Parathyroid adenoma (tissue), 2 donors: ENCODE results near the gene TEKTIP1.

Source experiments
- H2AFZ ChIP-seq: fragments of 300-600 bp; sonication (generic); one replicate; pipeline ENCODE4 v1.7.0; 2017; ENCODE audit warnings: antibody characterized with exemption, mild to moderate bottlenecking
- H3K27ac ChIP-seq: fragments of 300-600 bp; sonication (generic); one replicate; pipeline ENCODE4 v1.7.0; 2017
- H3K27me3 ChIP-seq: fragments of 300-600 bp; sonication (generic); one replicate; pipeline ENCODE4 v1.7.0; 2017; ENCODE audit warnings: low read length; ENCODE audit not compliant: control insufficient read depth, insufficient read depth
- H3K36me3 ChIP-seq: fragments of 300-600 bp; sonication (generic); one replicate; pipeline ENCODE4 v1.7.0; 2017; ENCODE audit warnings: low read length; ENCODE audit not compliant: control insufficient read depth, insufficient read depth
- H3K4me1 ChIP-seq: fragments of 300-600 bp; sonication (generic); one replicate; pipeline ENCODE4 v1.7.0; 2017; ENCODE audit warnings: control low read depth
- H3K4me2 ChIP-seq: fragments of 300-600 bp; sonication (generic); one replicate; pipeline ENCODE4 v1.7.0; 2017; ENCODE audit warnings: low read length
- H3K4me3 ChIP-seq: fragments of 300-600 bp; sonication (generic); one replicate; pipeline ENCODE4 v1.7.0; 2017; ENCODE audit warnings: low read depth, low read length
- H3K79me2 ChIP-seq: fragments of 300-600 bp; sonication (generic); one replicate; pipeline ENCODE4 v1.7.0; 2017; ENCODE audit warnings: control low read depth
- H3K9ac ChIP-seq: fragments of 300-600 bp; sonication (generic); one replicate; pipeline ENCODE4 v1.7.0; 2017; ENCODE audit warnings: mild to moderate bottlenecking
- H3K9me3 ChIP-seq: fragments of 300-600 bp; sonication (generic); one replicate; pipeline ENCODE4 v1.7.0; 2017; ENCODE audit warnings: low read length; ENCODE audit not compliant: control insufficient read depth
- TF ChIP-seq, protein P1 (sequence below): fragments of 300-600 bp; sonication (generic); IDR thresholded peaks from one replicate; pipeline ENCODE4 v1.7.0; 2017; ENCODE audit warnings: antibody characterized with exemption, mild to moderate bottlenecking
- donor health status: primary hyperparathyroidism.

The TEKTIP1 gene

DNA sequence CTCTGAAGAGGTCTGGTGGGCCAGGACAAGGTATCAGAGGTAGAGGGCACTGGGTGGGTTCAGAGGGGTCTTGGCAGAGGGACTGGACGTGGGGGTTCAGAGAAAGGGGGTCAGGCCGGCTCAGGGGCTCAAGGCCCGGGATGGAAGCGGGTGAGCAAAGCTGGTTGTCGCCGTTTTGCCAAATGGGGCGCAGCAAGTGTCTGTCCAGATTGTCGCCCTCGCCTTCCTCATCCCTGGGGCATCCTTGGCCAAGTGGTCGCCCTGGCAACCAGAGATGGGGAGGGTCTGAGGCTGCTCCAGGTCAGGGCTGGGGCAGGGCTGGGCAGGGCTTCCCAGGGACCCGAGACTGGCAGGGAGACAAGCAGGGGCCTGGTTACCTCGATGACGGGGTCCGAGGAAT lies 45.3 kb upstream of the TEKTIP1 start:
- Histone ChIP-seq H3K4me1 (no peaks in the 10 kb centered on the region), H3K9me3 (no peaks in the 10 kb centered on the region), H3K27ac (no peak overlapping the region), H3K79me2 (no peaks in the 10 kb centered on the region), H3K4me3 (no peak overlapping the region), H3K27me3 (no peaks in the 10 kb centered on the region), H3K4me2 (no peak overlapping the region), H3K9ac (no peak overlapping the region), H3K36me3 (no peaks in the 10 kb centered on the region), H2AFZ (no peak overlapping the region)
- TF ChIP-seq, protein P1, sequence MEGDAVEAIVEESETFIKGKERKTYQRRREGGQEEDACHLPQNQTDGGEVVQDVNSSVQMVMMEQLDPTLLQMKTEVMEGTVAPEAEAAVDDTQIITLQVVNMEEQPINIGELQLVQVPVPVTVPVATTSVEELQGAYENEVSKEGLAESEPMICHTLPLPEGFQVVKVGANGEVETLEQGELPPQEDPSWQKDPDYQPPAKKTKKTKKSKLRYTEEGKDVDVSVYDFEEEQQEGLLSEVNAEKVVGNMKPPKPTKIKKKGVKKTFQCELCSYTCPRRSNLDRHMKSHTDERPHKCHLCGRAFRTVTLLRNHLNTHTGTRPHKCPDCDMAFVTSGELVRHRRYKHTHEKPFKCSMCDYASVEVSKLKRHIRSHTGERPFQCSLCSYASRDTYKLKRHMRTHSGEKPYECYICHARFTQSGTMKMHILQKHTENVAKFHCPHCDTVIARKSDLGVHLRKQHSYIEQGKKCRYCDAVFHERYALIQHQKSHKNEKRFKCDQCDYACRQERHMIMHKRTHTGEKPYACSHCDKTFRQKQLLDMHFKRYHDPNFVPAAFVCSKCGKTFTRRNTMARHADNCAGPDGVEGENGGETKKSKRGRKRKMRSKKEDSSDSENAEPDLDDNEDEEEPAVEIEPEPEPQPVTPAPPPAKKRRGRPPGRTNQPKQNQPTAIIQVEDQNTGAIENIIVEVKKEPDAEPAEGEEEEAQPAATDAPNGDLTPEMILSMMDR = no peak

DNA sequence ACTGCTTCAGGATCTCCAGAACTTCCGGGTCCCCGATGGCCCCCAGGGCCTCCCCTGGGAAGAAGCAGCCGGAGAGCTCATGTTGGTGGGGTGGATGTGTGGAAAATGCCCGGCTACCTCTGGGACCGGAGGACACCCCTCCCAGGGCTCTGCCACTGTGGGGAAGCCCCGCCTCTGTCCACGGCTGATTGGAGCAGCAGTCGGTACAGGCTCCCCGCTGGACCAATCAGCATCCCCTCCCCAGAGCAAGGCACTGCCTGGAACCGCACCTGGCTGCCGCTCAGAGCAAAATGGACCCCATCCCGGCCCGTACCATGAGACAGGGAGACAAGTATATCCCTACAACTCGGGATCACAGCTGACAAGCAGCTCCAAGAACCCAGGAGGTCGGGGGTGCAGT lies 44.9 kb upstream of the TEKTIP1 start:
- Histone ChIP-seq H3K36me3 (no peaks in the 10 kb centered on the region), H3K4me2 (no peak overlapping the region), H3K4me3 (no peak overlapping the region), H3K4me1 (no peaks in the 10 kb centered on the region), H3K27ac (no peak overlapping the region), H3K79me2 (no peaks in the 10 kb centered on the region), H2AFZ (no peak overlapping the region), H3K27me3 (no peaks in the 10 kb centered on the region), H3K9me3 (no peaks in the 10 kb centered on the region), H3K9ac (no peak overlapping the region)
- TF ChIP-seq, protein P1 = no peak

DNA sequence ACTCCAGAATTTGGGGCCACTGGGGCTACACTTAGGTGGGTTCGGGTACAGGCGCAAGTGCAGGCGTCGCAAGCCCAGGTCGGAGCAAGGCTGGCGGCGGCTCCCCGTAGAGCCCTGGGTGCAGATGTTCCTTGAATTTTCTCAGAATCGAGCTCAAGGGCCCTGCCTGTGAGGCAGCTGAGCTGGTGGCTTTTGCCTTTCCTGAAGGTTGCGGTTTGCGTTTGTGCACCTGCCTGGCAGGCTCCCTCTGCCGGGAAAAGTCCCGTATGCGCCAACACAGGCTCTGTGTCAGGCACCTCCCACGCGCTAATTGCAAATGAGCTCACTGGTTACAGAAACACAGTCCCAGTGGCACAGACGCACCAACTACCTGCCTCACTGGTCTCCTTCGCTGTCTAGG lies 44.4 kb upstream of the TEKTIP1 start:
- H3K9me3 ChIP-seq = no peaks in the 10 kb centered on the region
- no peak overlapping the region for H2AFZ ChIP-seq
- H3K9ac ChIP-seq = no peak overlapping the region
- TF ChIP-seq, protein P1 = no peak
- H3K36me3 ChIP-seq = no peaks in the 10 kb centered on the region
- no peaks in the 10 kb centered on the region for H3K27me3 ChIP-seq
- no peak overlapping the region for H3K27ac ChIP-seq
- no peak overlapping the region for H3K4me3 ChIP-seq
- H3K79me2 ChIP-seq = peaks cover 4% of the 10 kb centered on the region
- no peak overlapping the region for H3K4me2 ChIP-seq
- no peaks in the 10 kb centered on the region for H3K4me1 ChIP-seq

DNA sequence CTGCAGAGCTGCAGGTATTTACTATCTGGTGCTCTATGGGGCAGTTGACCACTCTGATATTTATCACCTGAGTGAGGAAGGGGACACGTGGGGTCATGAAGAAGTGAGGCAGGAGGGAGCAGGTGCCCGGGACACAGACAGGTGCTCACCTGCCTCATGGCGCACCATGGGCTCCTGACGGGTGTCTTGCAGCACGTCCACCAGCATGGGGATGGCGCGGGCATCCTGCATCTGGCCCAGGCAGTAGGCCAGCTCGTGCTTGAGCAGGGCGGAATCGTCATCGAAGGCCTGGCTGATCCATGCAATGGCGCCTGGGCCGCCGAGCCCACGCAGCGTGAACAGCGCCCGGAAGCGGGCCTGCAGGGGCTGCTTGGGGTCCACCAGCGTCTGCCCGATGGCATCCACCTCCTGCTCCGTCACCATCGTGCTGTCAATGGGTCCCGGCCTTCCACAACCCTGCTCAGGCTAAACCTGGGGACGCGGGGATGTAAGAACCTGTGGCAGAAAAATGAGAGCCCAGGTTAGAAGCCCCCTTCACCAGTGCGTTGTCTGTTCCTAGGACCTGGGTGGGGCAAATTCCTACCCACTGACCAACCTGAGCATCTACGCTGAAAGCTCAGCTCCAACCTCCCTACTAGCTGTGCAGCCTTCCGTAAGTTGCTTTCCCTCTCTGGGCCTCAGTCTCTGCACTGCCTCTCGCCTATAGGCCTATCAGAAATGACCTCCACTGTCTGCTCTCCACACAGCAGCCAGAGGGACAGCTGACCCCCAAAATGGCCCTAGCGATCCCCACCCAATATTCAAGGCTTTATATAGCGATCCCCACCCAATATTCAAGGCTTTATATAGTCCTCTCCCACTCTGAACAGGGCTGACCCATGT lies 42.3 kb upstream of the TEKTIP1 start:
- Histone ChIP-seq H3K4me2 (no peak overlapping the region), H2AFZ (no peak overlapping the region), H3K9me3 (no peaks in the 10 kb centered on the region), H3K27ac (no peak overlapping the region), H3K9ac (no peak overlapping the region), H3K79me2 (peaks cover 11% of the 10 kb centered on the region), H3K36me3 (no peaks in the 10 kb centered on the region), H3K4me1 (no peaks in the 10 kb centered on the region), H3K27me3 (no peaks in the 10 kb centered on the region), H3K4me3 (no peak overlapping the region)
- TF ChIP-seq, protein P1 = no peak
